SW480 (cell line): Measurements from ENCODE around the gene MICU1.
"Not testable (repeated sequence)": the region's sequence is repeated elsewhere in the genome, so short reads cannot be mapped to it uniquely, and the experiment has no call there.

Experiments
- DNase-seq: peaks from one replicate; pipeline ENCODE4 v3.0.0-alpha.2; 2016; ENCODE audit warnings: low spot score

The MICU1 gene

GRCh38 chr10:72503694-72504438, 122.0 kb downstream of the MICU1 start:
- no peak for DNase-seq

GRCh38 chr10:72503241-72503640, 122.6 kb downstream of the MICU1 start:
- no peak for DNase-seq

DNA sequence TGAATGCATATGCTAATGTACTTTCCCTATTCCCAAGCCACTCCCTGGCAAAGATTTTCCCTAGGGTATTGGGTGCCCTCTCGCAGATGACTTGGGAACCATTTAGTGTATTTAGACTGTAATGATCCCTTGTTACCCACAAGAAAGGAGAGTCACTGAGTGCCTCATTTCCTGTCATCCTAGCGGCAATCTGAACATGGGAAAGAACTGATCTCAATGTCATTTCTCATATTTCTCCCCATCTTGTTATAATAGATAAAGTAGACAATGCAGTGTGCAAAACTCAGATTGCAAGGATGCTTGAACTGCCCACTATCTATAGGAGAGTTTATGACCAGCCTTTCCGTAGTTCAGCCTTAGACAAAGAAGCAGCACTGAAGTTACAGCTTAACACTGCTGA, 123.3 kb downstream of the MICU1 start:
- DNase-seq: no peak

GRCh38 chr10:72499701-72500100, 126.2 kb downstream of the MICU1 start:
- no peak for DNase-seq

DNA sequence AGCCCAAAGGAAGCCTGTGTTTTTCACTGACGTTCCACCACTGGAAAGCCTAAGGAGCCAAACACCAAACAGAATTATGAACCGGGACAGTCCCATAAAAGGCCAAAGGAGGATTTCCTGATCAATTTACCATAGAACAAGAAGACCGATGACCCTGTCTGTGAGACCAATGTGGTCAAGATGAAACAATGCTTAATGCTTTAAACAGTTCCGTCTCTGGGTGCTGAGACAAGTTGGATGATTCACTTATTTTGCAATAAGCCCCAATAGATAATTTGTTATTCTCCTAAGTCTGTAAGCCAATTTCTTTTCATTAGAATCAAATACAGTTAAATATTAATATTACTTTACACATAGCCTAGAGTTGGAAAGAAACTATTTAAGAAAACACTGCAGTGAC, 134.9 kb downstream of the MICU1 start:
- no peak for DNase-seq

GRCh38 chr10:72487521-72487920, 138.4 kb downstream of the MICU1 start:
- DNase-seq: no peak

GRCh38 chr10:72487116-72487515, 138.8 kb downstream of the MICU1 start:
- no peak for DNase-seq

DNA sequence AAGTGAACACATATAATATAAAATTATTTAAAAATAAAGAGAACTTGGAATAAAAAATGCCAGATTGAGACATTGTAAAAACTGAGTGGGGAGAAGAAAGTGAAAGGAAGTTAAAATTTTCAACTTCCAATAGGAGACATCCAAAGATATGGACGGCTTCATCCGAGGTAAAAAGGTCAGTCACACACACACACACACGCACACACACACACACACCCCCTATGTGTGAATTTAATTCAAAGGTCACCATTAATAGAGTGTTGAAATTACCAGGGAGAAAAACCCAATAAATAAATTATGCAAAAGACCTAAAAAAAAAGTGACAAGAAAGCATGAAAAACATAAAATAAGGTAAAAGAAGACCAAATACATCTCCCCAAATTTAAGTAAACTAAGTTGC, 140.2 kb downstream of the MICU1 start:
- no peak for DNase-seq

GRCh38 chr10:72484521-72484920, 141.4 kb downstream of the MICU1 start:
- no peak for DNase-seq

- DNase-seq: no peak
Observed at GRCh38 chr10:72483471-72483870, 142.4 kb downstream of the MICU1 start.

DNA sequence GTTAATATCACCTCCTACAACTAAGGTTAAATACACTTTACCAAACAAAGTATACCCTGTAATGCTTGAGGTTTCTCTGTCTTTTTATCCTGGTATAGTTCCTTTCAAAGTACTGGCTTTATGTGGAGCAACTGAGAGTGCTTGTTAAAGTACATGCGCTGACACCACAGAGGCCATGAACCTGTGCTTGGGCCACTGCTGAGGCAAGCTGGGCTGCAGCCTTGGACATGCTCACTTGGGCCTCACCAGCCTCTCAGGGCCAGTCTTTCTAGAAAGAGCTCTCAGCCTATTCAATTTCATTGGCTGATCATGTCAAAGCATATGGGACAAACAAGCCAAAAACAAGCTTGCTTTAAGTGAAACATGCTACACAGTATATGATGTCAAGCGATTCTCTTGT, 145.0 kb downstream of the MICU1 start:
- DNase-seq: no peak

DNA sequence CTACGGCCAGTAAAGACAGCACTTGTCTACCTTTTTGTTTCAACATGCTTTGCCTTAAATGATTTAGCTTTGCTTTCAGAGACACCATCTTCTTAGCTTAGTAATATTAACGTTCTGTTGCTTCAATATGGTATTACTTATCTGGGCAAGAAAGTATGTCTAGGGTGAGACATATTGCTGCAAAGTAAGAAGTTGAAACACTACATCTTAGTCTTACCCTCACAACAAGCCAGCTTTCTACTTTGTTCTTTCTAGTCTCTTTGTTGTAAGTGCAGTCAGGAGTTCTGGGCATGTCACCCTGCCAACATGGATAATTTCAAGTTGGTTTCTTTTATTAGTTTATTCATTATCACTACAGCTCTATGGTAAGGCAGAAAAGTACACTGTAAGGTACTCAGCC, 148.4 kb downstream of the MICU1 start:
- DNase-seq: no peak

- no peak for DNase-seq
Observed at GRCh38 chr10:72472306-72472705, 153.6 kb downstream of the MICU1 start.

- no peak for DNase-seq
Observed at GRCh38 chr10:72470666-72471065, 155.2 kb downstream of the MICU1 start.

GRCh38 chr10:72467064-72467463, 158.8 kb downstream of the MICU1 start:
- DNase-seq: not testable (repeated sequence)

DNA sequence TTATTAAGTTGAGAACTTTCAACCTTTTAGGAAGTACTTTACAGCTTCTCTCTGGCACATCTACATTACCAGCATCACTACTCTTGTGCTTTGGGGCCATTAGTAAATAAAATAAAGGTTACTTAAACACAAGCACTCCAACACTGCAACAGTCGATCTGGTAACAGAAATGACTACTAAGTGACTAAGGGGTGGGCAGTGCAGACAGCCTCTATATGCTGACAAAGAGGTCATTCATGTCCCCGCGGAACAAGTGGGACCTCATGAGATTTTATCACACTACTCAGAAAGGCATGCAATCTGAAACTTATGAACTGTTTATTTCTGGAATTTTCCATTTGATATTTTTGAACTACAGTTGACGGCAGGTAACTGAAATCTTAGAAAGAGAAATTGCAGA, 159.9 kb downstream of the MICU1 start:
- no peak for DNase-seq

- DNase-seq: no peak
Observed at GRCh38 chr10:72464438-72464837, 161.4 kb downstream of the MICU1 start.

- DNase-seq: no peak
Observed at GRCh38 chr10:72462261-72462660, 163.6 kb downstream of the MICU1 start.

DNA sequence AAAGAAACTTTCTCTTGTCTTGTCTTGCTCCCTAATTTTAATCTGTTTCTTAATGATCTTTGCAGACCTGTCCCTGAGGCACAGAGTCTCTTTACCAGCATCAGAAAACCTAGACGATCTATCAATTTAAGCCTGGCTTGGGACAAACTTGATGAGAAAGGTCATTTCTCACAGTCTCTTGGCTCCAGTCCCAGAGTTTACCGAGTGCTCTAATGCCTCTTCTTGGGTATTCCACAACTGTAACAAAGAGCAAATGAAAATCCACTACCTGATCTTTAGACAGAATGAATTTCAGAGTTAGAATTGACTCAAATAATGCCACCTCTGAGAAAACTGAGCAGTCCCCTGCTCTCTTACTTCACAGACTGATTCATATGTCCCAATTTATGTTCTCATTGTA, 164.8 kb downstream of the MICU1 start:
- DNase-seq: no peak

- DNase-seq: no peak
Observed at GRCh38 chr10:72460284-72460876, 165.5 kb downstream of the MICU1 start.

- no peak for DNase-seq
Observed at GRCh38 chr10:72459301-72459700, 166.6 kb downstream of the MICU1 start.

GRCh38 chr10:72455889-72456595, 169.8 kb downstream of the MICU1 start:
- DNase-seq: no peak

DNA sequence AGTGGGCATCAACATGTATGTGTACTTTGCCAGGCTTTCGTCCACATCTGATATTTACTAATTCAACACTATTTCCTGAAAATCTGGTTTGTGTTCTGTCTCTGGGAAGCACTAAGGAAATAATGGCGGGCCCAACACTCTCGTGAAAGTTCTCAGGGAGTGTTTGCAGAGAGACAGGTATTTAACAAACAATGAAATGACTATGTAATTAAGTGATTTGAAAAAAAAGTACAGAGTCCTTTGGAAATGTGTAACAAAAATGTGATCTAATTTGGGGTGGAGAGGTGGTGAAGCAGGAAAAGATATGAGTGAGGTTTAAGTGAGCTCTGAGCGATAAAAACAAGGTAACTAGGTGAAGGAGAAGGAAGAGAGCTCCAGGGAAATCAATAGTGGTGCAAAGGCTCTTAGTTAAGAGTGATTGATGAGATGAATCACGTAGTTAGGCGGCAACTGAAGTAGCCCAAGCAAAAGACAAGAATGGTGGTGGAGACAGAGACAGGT, 175.9 kb downstream of the MICU1 start:
- DNase-seq: no peak
